Activated B cell treated with CpG ODN at 0.5 μM for 24 hours (primary cell): ENCODE data around the gene ATP1B1. TPM values are rescaled to one million over a fixed set of nuclear protein-coding genes. Genes with fewer than 3 reads are reported as not detected.

Experiments used
- ATAC-seq: fragments of 200-7000 bp; cut with Tn5 transposase; one replicate; pipeline ENCODE4 v1.10.0; 2021; ENCODE audit warnings: low read depth, mild to moderate bottlenecking, moderate library complexity
- CTCF ChIA-PET: fragments of 350-600 bp; sonication (Branson Sonifier 250); formaldehyde crosslinking; loops from one replicate; lab custom pipeline; 2021; ENCODE audit warnings: antibody characterized with exemption; lab: Charles Lee
- POLR2A ChIA-PET: fragments of 350-600 bp; sonication (Branson Sonifier 250); formaldehyde crosslinking; loops from one replicate; lab custom pipeline; 2021; ENCODE audit warnings: antibody characterized with exemption; lab: Charles Lee
- DNase-seq: peaks from one replicate; pipeline ENCODE4 v3.0.0; 2022
- H3K27ac Mint-ChIP-seq: one replicate; pipeline ENCODE4 v1.8.0; 2020; ENCODE audit warnings: mixed read lengths
- H3K27me3 Mint-ChIP-seq: one replicate; pipeline ENCODE4 v1.8.0; 2021; ENCODE audit warnings: mixed read lengths
- H3K36me3 Mint-ChIP-seq: one replicate; pipeline ENCODE4 v1.8.0; 2021; ENCODE audit warnings: low read depth, mixed read lengths
- H3K4me1 Mint-ChIP-seq: one replicate; pipeline ENCODE4 v1.8.0; 2021; ENCODE audit warnings: mixed read lengths
- H3K4me3 Mint-ChIP-seq: one replicate; pipeline ENCODE4 v1.8.0; 2020; ENCODE audit warnings: mild to moderate bottlenecking, mixed read lengths
- H3K9me3 Mint-ChIP-seq: one replicate; pipeline ENCODE4 v1.8.0; 2020; ENCODE audit warnings: mixed read lengths
- CTCF ChIP-seq: fragments of 200-600 bp; IDR thresholded peaks from one replicate; pipeline ENCODE4 v1.8.0; 2022; ENCODE audit warnings: antibody characterized with exemption, mild to moderate bottlenecking
- intact Hi-C: fragments of 100-400 bp; cut with micrococcal nuclease; formaldehyde crosslinking; loops from one replicate; pipeline ENCODE4 v1.15.1; 2024
- total RNA-seq: library from RNA; stranded (reverse); gene quantifications from 2 replicates; pipeline ENCODE4 v1.2.3, GENCODE V29; 2022

The ATP1B1 gene
- total RNA-seq, 1 donor from 2014 or later: 1.6 TPM

- H3K4me3 Mint-ChIP-seq: no peak overlapping the region
- H3K4me1 Mint-ChIP-seq: no peaks in the 10 kb centered on the region
- H3K36me3 Mint-ChIP-seq: no peaks in the 10 kb centered on the region
- H3K27ac Mint-ChIP-seq: no peak overlapping the region
- ChIA-PET CTCF (no interaction called here), POLR2A (no interaction called here)
- DNase-seq (no peak), ATAC-seq (no peak)
- peaks cover 4% of the 10 kb centered on the region for H3K9me3 Mint-ChIP-seq
- H3K27me3 Mint-ChIP-seq: peaks cover 5% of the 10 kb centered on the region
- intact Hi-C loops: no loop called here
- no peak for TF ChIP-seq CTCF
These were observed 44.3 kb upstream of the ATP1B1 start for GRCh38 chr1:169062152-169062551.

DNA sequence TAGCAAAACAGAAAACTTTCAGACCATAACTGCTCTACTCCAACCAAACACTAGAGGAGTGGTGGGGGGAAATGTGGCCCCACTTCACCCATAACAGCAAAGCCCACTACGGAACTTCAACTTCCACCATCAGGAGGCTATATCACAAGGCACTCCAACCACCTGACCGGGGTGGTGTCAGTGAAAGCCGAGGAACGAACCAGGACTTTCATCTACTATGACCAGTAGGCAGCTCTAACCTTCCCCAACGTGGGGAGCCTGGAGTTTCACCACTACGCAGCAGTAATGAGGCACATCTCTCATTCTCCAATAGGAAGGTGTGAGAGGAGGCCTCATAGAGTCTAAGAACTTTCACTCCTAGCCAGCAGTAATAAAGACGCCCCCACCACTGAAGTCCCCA is 42.4 kb upstream of the ATP1B1 start:
- Mint-ChIP-seq H3K36me3 (no peaks in the 10 kb centered on the region), H3K27me3 (peaks cover 5% of the 10 kb centered on the region), H3K27ac (no peak overlapping the region), H3K4me1 (no peaks in the 10 kb centered on the region), H3K9me3 (peaks cover 4% of the 10 kb centered on the region), H3K4me3 (no peak overlapping the region)
- POLR2A ChIA-PET: no interaction called here
- no peak for TF ChIP-seq CTCF
- DNase-seq (no peak), ATAC-seq (no peak)
- intact Hi-C loops: no loop called here
- CTCF ChIA-PET: no interaction called here

DNA sequence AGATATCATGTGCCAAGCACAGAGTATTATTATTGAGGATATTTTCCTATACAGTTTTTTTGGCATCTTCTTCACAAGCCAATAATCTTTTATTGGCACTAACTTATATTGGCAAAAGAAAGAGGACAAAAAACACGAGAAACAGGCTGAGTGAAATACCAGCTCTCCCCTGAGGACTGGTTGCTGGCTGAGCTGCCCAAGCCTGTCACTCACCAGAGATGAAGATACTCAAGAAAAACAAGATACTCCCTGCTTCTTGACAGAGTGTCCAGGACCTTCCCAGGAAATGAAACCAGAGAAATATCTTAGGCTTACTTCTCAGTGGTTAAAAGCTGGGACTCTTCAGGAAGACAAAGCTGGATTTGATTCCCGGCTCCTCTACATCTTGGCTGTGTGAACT is 35.9 kb upstream of the ATP1B1 start:
- DNase-seq (no peak), ATAC-seq (no peak)
- Mint-ChIP-seq H3K4me1 (no peaks in the 10 kb centered on the region), H3K9me3 (peaks cover 4% of the 10 kb centered on the region), H3K36me3 (no peaks in the 10 kb centered on the region), H3K27me3 (peaks cover 12% of the 10 kb centered on the region), H3K27ac (no peak overlapping the region), H3K4me3 (no peak overlapping the region)
- CTCF ChIA-PET: no interaction called here
- POLR2A ChIA-PET: no interaction called here
- intact Hi-C loops: no loop called here
- no peak for TF ChIP-seq CTCF

GRCh38 chr1:169070958-169071357 is 35.5 kb upstream of the ATP1B1 start:
- DNase-seq (no peak), ATAC-seq (no peak)
- Mint-ChIP-seq H3K27me3 (peaks cover 12% of the 10 kb centered on the region), H3K9me3 (peaks cover 4% of the 10 kb centered on the region), H3K36me3 (no peaks in the 10 kb centered on the region), H3K4me3 (no peak overlapping the region), H3K27ac (no peak overlapping the region), H3K4me1 (no peaks in the 10 kb centered on the region)
- intact Hi-C loops: no loop called here
- no peak for TF ChIP-seq CTCF
- CTCF ChIA-PET: no interaction called here
- POLR2A ChIA-PET: no interaction called here

DNA sequence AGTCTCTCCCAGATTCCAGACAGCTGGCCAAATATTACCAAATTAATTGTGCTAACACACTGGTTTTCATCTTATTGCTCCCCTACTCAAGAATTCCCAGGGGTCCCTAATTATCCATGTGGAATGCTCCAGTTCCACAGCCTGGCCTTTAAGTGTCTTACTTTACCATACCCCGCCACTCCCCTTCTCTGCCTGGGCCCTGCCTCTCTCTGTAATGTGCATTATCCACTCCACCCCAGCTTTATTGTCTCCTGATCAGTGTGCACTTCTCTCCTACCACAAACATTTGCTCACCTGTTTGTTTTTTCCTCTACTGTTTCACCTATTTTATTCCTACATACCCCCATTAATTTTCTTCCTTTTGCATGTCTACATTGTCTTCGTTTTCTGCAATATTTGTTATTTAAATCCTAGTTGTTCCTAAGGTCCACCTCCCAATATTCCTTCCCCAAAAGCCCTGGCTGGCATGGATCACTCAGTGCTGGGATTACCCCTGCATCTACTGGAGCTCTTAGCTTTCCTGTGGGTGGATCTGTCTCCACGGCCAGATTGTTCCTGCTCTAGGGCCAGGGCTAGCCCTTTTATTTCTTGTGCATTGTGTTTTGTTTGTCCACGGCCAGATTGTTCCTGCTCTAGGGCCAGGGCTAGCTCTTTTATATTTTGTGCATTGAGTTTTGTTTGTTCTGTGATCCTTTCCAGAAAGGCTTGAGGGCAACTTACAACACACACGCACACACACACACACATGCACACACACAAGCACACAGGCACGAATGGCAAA is 33.4 kb upstream of the ATP1B1 start:
- ChIA-PET POLR2A (interaction anchor here (0.6 kb wide), 1 partner anchor 35 kb away, joined by 3 read pairs; no protein-coding TSS in a partner anchor), CTCF (no interaction called here)
- Mint-ChIP-seq H3K4me1 (no peaks in the 10 kb centered on the region), H3K27me3 (peaks cover 12% of the 10 kb centered on the region), H3K36me3 (no peaks in the 10 kb centered on the region), H3K27ac (no peak overlapping the region), H3K9me3 (no peaks in the 10 kb centered on the region), H3K4me3 (no peak overlapping the region)
- intact Hi-C loops: no loop called here
- ATAC-seq (no peak), DNase-seq (no peak)
- TF ChIP-seq CTCF: no peak
